ENCODE measurements around the gene PJVK. TPM values are rescaled to one million over a fixed set of nuclear protein-coding genes. Genes with fewer than 3 reads are reported as not detected.

The PJVK gene
- total and polyA plus RNA-seq, 2 donors (not counting 3 experiments of a cell fraction or from before 2014, with no cell fraction given) = 1.3 to 1.4 TPM

- no peaks in the 10 kb centered on the region for H3K9me1 ChIP-seq (replicated peaks; ENCODE audit: control insufficient read depth, extremely low read depth, insufficient read depth, low read length)
- H3K36me3 ChIP-seq (ENCODE audit: control insufficient read depth in 2 of 2, extremely low read depth in 1 of 2, insufficient read depth in 2 of 2, low read length in 2 of 2) = peaks cover 0 to 2% of the 10 kb centered on the region in 2 experiments
- BruUV-seq (replicated peaks) = no TSS peak
- no peak overlapping the region for H3K27ac ChIP-seq (ENCODE audit: insufficient read depth, low read depth, low read length)
- peaks cover 61% of the 10 kb centered on the region for H3K79me2 ChIP-seq (ENCODE audit: control insufficient read depth, insufficient read depth, low read length)
- ChIA-PET POLR2A (interaction anchor here (0.7 kb wide), 1 partner anchor 65 kb away, joined by 4 read pairs; no protein-coding TSS in a partner anchor), CTCF (no interaction called here)
- H3K4me2 ChIP-seq (ENCODE audit: insufficient read depth, low read length) = no peak overlapping the region
- dilution Hi-C loops (cut with MboI; ENCODE audit: extremely low pct_ligation_motif_present, low sequenced_read_pairs) (no loop called here), intact Hi-C loops (cut with micrococcal nuclease) (loop anchor here (5.0 to 10.0 kb wide), 2 partner anchors 342 to 780 kb away; partner anchors contain the start of gene SESTD1)
- TF ChIP-seq JUN (IDR thresholded peaks at IDR 0.05; ENCODE audit: borderline replicate concordance, insufficient read depth, insufficient read length, low read depth) = peak; percentile 15
- TF ChIP-seq POLR2A (IDR thresholded peaks at IDR 0.05; ENCODE audit: low read depth, low read length) = no peak
- DNase-seq (ENCODE audit: low read depth, low spot score) (no peak), FAIRE-seq (no peak)
- no peaks in the 10 kb centered on the region for H3K27me3 ChIP-seq (ENCODE audit: control insufficient read depth in 2 of 2, insufficient read depth in 2 of 2, low read length in 2 of 2)
- H3K4me3 ChIP-seq (replicated peaks in 1 of 3; ENCODE audit: insufficient read depth in 1 of 3, low read depth in 1 of 3, low read length in 3 of 3) = no peak overlapping the region
- H3K4me1 ChIP-seq (ENCODE audit: control insufficient read depth, extremely low read depth, insufficient read depth, low read length) = peaks cover 32% of the 10 kb centered on the region
- no peaks in the 10 kb centered on the region for H3K9me3 ChIP-seq (replicated peaks; ENCODE audit: control insufficient read depth, insufficient read depth, low read length)
- no peak overlapping the region for H3K9ac ChIP-seq (replicated peaks; ENCODE audit: extremely low read depth, insufficient read depth, low read length)
- H2AFZ ChIP-seq (ENCODE audit: low read depth, low read length) = no peak overlapping the region
- H4K20me1 ChIP-seq (replicated peaks; ENCODE audit: control insufficient read depth, extremely low read depth, insufficient read depth, low read length) = no peaks in the 10 kb centered on the region
Measured at GRCh38 chr2:178482437-178482836, 31.3 kb downstream of the PJVK start.

GRCh38 chr2:178484245-178485041 is 33.3 kb downstream of the PJVK start:
- Histone ChIP-seq H3K4me2 (ENCODE audit: insufficient read depth, low read length) (no peak overlapping the region), H3K27ac (ENCODE audit: insufficient read depth, low read depth, low read length) (no peak overlapping the region)

More at GRCh38 chr2:178484245-178485041, 33.3 kb downstream of the PJVK start:
- Histone ChIP-seq H3K4me3 (replicated peaks in 1 of 3; ENCODE audit: insufficient read depth in 1 of 3, low read depth in 1 of 3, low read length in 3 of 3) (no peak overlapping the region), H3K79me2 (ENCODE audit: control insufficient read depth, insufficient read depth, low read length) (peaks cover 67% of the 10 kb centered on the region), H3K36me3 (ENCODE audit: control insufficient read depth in 2 of 2, extremely low read depth in 1 of 2, insufficient read depth in 2 of 2, low read length in 2 of 2) (peaks cover 0 to 2% of the 10 kb centered on the region in 2 experiments), H2AFZ (ENCODE audit: low read depth, low read length) (no peak overlapping the region), H3K9me3 (replicated peaks; ENCODE audit: control insufficient read depth, insufficient read depth, low read length) (no peaks in the 10 kb centered on the region), H4K20me1 (replicated peaks; ENCODE audit: control insufficient read depth, extremely low read depth, insufficient read depth, low read length) (no peaks in the 10 kb centered on the region), H3K27me3 (ENCODE audit: control insufficient read depth in 2 of 2, insufficient read depth in 2 of 2, low read length in 2 of 2) (no peaks in the 10 kb centered on the region), H3K4me1 (ENCODE audit: control insufficient read depth, extremely low read depth, insufficient read depth, low read length) (peaks cover 27% of the 10 kb centered on the region), H3K9me1 (replicated peaks; ENCODE audit: control insufficient read depth, extremely low read depth, insufficient read depth, low read length) (no peaks in the 10 kb centered on the region), H3K9ac (replicated peaks; ENCODE audit: extremely low read depth, insufficient read depth, low read length) (no peak overlapping the region)
- dilution Hi-C loops (cut with MboI; ENCODE audit: extremely low pct_ligation_motif_present, low sequenced_read_pairs) (no loop called here), intact Hi-C loops (cut with micrococcal nuclease) (loop anchor here (5.0 to 10.0 kb wide), 2 partner anchors 340 to 778 kb away; partner anchors contain the start of gene SESTD1)
- ChIA-PET CTCF (no interaction called here), POLR2A (no interaction called here)
- FAIRE-seq (peak; percentile 54), DNase-seq (ENCODE audit: low read depth, low spot score) (peak; percentile 53)
- BruUV-seq (replicated peaks) = no TSS peak
- no peak for TF ChIP-seq MAX (IDR thresholded peaks at IDR 0.05; ENCODE audit: insufficient read depth, insufficient read length)
- TF ChIP-seq FOS (IDR thresholded peaks at IDR 0.05; ENCODE audit: borderline replicate concordance, insufficient read depth, low read length) = no peak
